ENCODE measurements around the gene SFXN3. TPM values are rescaled to one million over a fixed set of nuclear protein-coding genes. Genes with fewer than 3 reads are reported as not detected.
A peak's percentile ranks its signal among the peaks of the same experiment; 100 is the strongest.

Gene SFXN3
- total and polyA plus RNA-seq, 2 of the 13 experiments (the other 11 are each of a cell fraction or from before 2014, with no cell fraction given): 16.8 to 71.5 TPM

DNA sequence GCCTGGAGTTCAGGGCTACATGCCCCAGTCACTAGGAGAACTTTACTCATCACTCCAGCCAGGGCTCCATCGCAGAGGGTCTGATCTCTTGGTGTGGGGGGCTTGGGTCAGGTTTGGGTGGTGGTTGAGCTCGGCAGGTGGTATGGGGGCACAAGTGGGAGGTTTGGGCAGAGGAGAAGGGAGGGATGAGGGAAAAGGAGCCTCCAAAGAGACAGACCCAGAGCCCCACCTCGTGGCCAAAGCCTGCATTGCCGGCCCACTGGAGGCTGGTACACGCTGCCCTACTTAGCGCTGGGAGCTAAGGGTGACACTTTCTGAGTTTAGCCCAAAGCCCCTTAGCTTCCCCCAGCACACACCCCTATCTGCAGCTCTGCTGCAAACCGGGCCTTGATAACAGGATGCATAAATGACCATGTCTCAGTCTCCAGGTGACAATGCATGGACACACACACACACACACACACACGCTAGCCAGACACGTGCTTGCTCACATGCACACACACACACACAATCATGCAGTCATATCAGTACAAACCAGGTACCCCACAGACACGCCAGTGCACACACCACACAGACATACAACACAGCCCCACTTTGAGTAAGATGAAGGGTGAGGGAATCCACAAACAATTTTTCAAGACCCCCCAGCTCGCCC is 16.7 kb upstream of the SFXN3 start (continued):
- TF ChIP-seq, protein P1, sequence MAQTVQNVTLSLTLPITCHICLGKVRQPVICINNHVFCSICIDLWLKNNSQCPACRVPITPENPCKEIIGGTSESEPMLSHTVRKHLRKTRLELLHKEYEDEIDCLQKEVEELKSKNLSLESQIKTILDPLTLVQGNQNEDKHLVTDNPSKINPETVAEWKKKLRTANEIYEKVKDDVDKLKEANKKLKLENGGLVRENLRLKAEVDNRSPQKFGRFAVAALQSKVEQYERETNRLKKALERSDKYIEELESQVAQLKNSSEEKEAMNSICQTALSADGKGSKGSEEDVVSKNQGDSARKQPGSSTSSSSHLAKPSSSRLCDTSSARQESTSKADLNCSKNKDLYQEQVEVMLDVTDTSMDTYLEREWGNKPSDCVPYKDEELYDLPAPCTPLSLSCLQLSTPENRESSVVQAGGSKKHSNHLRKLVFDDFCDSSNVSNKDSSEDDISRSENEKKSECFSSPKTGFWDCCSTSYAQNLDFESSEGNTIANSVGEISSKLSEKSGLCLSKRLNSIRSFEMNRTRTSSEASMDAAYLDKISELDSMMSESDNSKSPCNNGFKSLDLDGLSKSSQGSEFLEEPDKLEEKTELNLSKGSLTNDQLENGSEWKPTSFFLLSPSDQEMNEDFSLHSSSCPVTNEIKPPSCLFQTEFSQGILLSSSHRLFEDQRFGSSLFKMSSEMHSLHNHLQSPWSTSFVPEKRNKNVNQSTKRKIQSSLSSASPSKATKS (CRISPR knock-in tag; IDR thresholded peaks at IDR 0.05): no peak
- TF ChIP-seq KDM5B (CRISPR knock-in tag; IDR thresholded peaks at IDR 0.05; ENCODE audit: borderline replicate concordance) (0 out of 2 replicates have a peak, but pooled peaks have one; percentile 14), KLF12 (CRISPR knock-in tag; IDR thresholded peaks at IDR 0.05; ENCODE audit: borderline replicate concordance) (no peak), ZNF207 (IDR thresholded peaks at IDR 0.05; ENCODE audit: borderline replicate concordance) (no peak), ZBTB7B (CRISPR knock-in tag; IDR thresholded peaks at IDR 0.05) (peak; percentile 50; the same call in 1 of the 2 replicates), MEIS2 (CRISPR knock-in tag; IDR thresholded peaks at IDR 0.05) (no peak), ZNF850 (CRISPR knock-in tag; conservative IDR thresholded peaks at IDR 0.05) (no peak), MBD4 (IDR thresholded peaks at IDR 0.05; ENCODE audit: borderline replicate concordance, low read length) (no peak), ZBTB34 (CRISPR knock-in tag; IDR thresholded peaks at IDR 0.05) (no peak), ERF (CRISPR knock-in tag; IDR thresholded peaks at IDR 0.05) (no peak), RFXAP (CRISPR knock-in tag; IDR thresholded peaks at IDR 0.05; ENCODE audit: borderline replicate concordance) (0 out of 2 replicates have a peak, but pooled peaks have one; percentile 31), ZFAT (CRISPR knock-in tag; conservative IDR thresholded peaks at IDR 0.05) (no peak), CCDC6 (CRISPR knock-in tag; IDR thresholded peaks at IDR 0.05) (no peak), ZMYM2 (CRISPR knock-in tag; IDR thresholded peaks at IDR 0.05) (no peak), SMC3 (IDR thresholded peaks at IDR 0.05; ENCODE audit: low read length) (peak; percentile 56), TOPORS (CRISPR knock-in tag; IDR thresholded peaks at IDR 0.05) (no peak), ATF7-NPFF (CRISPR knock-in tag; IDR thresholded peaks at IDR 0.05; ENCODE audit: low read depth) (no peak), SOX5 (CRISPR knock-in tag; IDR thresholded peaks at IDR 0.05; ENCODE audit: borderline replicate concordance) (no peak), KAT2B (IDR thresholded peaks at IDR 0.05; ENCODE audit: borderline replicate concordance, low read depth, low read length) (no peak), ZNF816 (CRISPR knock-in tag; IDR thresholded peaks at IDR 0.05; ENCODE audit: borderline replicate concordance) (no peak), ETS1 (CRISPR knock-in tag; IDR thresholded peaks at IDR 0.05) (no peak)
- TF ChIP-seq, protein P2, sequence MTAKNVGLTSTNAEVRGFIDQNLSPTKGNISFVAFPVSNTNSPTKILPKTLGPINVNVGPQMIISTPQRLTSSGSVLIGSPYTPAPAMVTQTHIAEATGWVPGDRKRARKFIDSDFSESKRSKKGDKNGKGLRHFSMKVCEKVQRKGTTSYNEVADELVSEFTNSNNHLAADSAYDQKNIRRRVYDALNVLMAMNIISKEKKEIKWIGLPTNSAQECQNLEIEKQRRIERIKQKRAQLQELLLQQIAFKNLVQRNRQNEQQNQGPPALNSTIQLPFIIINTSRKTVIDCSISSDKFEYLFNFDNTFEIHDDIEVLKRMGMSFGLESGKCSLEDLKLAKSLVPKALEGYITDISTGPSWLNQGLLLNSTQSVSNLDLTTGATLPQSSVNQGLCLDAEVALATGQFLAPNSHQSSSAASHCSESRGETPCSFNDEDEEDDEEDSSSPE (CRISPR knock-in tag; IDR thresholded peaks at IDR 0.05): no peak
- TF ChIP-seq, protein P3, sequence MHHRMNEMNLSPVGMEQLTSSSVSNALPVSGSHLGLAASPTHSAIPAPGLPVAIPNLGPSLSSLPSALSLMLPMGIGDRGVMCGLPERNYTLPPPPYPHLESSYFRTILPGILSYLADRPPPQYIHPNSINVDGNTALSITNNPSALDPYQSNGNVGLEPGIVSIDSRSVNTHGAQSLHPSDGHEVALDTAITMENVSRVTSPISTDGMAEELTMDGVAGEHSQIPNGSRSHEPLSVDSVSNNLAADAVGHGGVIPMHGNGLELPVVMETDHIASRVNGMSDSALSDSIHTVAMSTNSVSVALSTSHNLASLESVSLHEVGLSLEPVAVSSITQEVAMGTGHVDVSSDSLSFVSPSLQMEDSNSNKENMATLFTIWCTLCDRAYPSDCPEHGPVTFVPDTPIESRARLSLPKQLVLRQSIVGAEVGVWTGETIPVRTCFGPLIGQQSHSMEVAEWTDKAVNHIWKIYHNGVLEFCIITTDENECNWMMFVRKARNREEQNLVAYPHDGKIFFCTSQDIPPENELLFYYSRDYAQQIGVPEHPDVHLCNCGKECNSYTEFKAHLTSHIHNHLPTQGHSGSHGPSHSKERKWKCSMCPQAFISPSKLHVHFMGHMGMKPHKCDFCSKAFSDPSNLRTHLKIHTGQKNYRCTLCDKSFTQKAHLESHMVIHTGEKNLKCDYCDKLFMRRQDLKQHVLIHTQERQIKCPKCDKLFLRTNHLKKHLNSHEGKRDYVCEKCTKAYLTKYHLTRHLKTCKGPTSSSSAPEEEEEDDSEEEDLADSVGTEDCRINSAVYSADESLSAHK (CRISPR knock-in tag; IDR thresholded peaks at IDR 0.05; ENCODE audit: borderline replicate concordance): no peak
